Measurements from ENCODE around the gene KCNIP4.

DNA sequence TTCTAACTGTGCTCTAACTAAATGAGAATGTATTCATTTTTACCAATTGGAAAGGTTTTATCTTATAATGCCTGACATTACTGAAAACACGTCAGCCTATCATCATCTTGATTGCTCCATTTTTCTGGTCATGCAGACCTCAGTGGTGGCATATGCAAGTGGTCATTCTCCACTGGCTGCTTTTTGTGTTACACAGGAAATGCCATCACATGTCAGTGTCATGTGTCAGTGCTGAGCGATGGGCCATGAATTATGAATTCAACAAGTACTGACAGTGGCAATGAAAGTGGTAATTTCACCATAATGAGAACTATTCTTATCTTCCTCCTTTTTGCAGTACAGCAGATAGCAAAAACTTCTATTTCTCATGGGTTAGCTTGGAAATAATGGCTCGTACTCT, 1057.8 kb downstream of the KCNIP4 start:
- TF ChIP-seq EZH2 (IDR thresholded peaks at IDR 0.05; ENCODE audit: insufficient read depth, poor library complexity, severe bottlenecking), result no peak
- no peak for TF ChIP-seq EZH2phosphoT487 (IDR thresholded peaks at IDR 0.05; ENCODE audit: insufficient read depth, low read depth)

Data from GM23248 (cell line).